HepG2 (cell line): ENCODE data around the gene GPS2. TPM values are rescaled to one million over a fixed set of nuclear protein-coding genes. Genes with fewer than 3 reads are reported as not detected.
A peak's percentile ranks its signal among the peaks of the same experiment; 100 is the strongest.

ENCODE experiments used
- ATM ChIP-seq: fragments of 450-650 bp; IDR thresholded peaks from 2 replicates; pipeline ENCODE4 v1.7.1; 2017; ENCODE audit warnings: mild to moderate bottlenecking, borderline replicate concordance
- EEA1 ChIP-seq: sonication (generic); formaldehyde crosslinking; IDR thresholded peaks from 2 replicates; pipeline ENCODE4 v1.5.1; 2020; ENCODE audit warnings: mild to moderate bottlenecking, missing genetic modification reagents, borderline replicate concordance
- GMEB1 ChIP-seq: sonication (generic); formaldehyde crosslinking; IDR thresholded peaks from 2 replicates; pipeline ENCODE4 v1.5.1; 2020; ENCODE audit warnings: missing genetic modification reagents, mild to moderate bottlenecking, borderline replicate concordance
- GRHL1 ChIP-seq: sonication (generic); formaldehyde crosslinking; conservative IDR thresholded peaks from 2 replicates; pipeline ENCODE4 v1.8.0; 2022; ENCODE audit warnings: missing genetic modification reagents
- HMGA1 ChIP-seq: sonication (generic); formaldehyde crosslinking; conservative IDR thresholded peaks from 2 replicates; pipeline ENCODE4 v1.4.0; 2020; ENCODE audit warnings: missing genetic modification reagents
- KDM6A ChIP-seq: IDR thresholded peaks from 2 replicates; pipeline ENCODE4 v1.6.1; 2016; ENCODE audit warnings: low read depth
- MEIS1 ChIP-seq: sonication (generic); formaldehyde crosslinking; IDR thresholded peaks from 2 replicates; pipeline ENCODE4 v1.9.0; 2021; ENCODE audit warnings: mild to moderate bottlenecking, missing genetic modification reagents, moderate library complexity, borderline replicate concordance
- PBX2 ChIP-seq: IDR thresholded peaks from 2 replicates; pipeline ENCODE4 v1.6.1; 2016; ENCODE audit warnings: control low read depth
- RFX3 ChIP-seq: IDR thresholded peaks from 2 replicates; pipeline ENCODE4 v1.6.1; 2016; ENCODE audit warnings: missing biosample characterization, missing genetic modification reagents
- SP1 ChIP-seq, 2 experiments: fragments of 450-650 bp in 1 of 2; sonication (generic) in 1 of 2; formaldehyde crosslinking in 1 of 2; IDR thresholded peaks; 2 replicates each; pipeline versions ENCODE4 v1.4.0 to v1.6.1; 2016 to 2020; ENCODE audit warnings: missing genetic modification reagents in 1 of 2
- STAT5B ChIP-seq: sonication (generic); formaldehyde crosslinking; IDR thresholded peaks from 2 replicates; pipeline ENCODE4 v1.4.0; 2020; ENCODE audit warnings: missing genetic modification reagents
- TFDP1 ChIP-seq: IDR thresholded peaks from 2 replicates; pipeline ENCODE4 v1.6.1; 2016; ENCODE audit warnings: missing compliant biosample characterization, missing genetic modification reagents, borderline replicate concordance
- TRAFD1 ChIP-seq: sonication (generic); formaldehyde crosslinking; IDR thresholded peaks from 2 replicates; pipeline ENCODE4 v1.5.1; 2020; ENCODE audit warnings: missing genetic modification reagents, mild to moderate bottlenecking, borderline replicate concordance
- ZBTB7B ChIP-seq: sonication (generic); formaldehyde crosslinking; IDR thresholded peaks from 2 replicates; pipeline ENCODE4 v1.4.0; 2020; ENCODE audit warnings: missing genetic modification reagents
- ZFX ChIP-seq: sonication (generic); formaldehyde crosslinking; IDR thresholded peaks from 2 replicates; pipeline ENCODE4 v1.4.0; 2020; ENCODE audit warnings: mild to moderate bottlenecking, low read depth, missing genetic modification reagents, moderate library complexity
- ZNF224 ChIP-seq: sonication (generic); formaldehyde crosslinking; IDR thresholded peaks from 2 replicates; pipeline ENCODE4 v1.5.0; 2020; ENCODE audit warnings: mild to moderate bottlenecking, missing genetic modification reagents
- ZNF431 ChIP-seq: sonication (generic); formaldehyde crosslinking; IDR thresholded peaks from 2 replicates; pipeline ENCODE4 v1.9.0; 2022; ENCODE audit warnings: missing genetic modification reagents, low read depth, mild to moderate bottlenecking, borderline replicate concordance
- ZNF563 ChIP-seq: sonication (generic); formaldehyde crosslinking; IDR thresholded peaks from 2 replicates; pipeline ENCODE4 v1.8.0; 2022; ENCODE audit warnings: mild to moderate bottlenecking, moderate library complexity, missing genetic modification reagents
- ZNF788 ChIP-seq: sonication (generic); formaldehyde crosslinking; IDR thresholded peaks from 2 replicates; pipeline ENCODE4 v1.5.0; 2020; ENCODE audit warnings: mild to moderate bottlenecking, missing genetic modification reagents, borderline replicate concordance
- ZNF850 ChIP-seq: sonication (generic); formaldehyde crosslinking; conservative IDR thresholded peaks from 2 replicates; pipeline ENCODE4 v1.9.0; 2021; ENCODE audit warnings: mild to moderate bottlenecking, missing genetic modification reagents
- ZSCAN31 ChIP-seq: sonication (generic); formaldehyde crosslinking; IDR thresholded peaks from 2 replicates; pipeline ENCODE4 v1.5.0; 2020; ENCODE audit warnings: low read depth, mild to moderate bottlenecking, missing genetic modification reagents
- polyA plus RNA-seq, 8 experiments: library from polyadenylated mRNA; depleted of rRNA in 3 of 8; stranded (reverse) in 7 of 8; unstranded in 1 of 8; fragments of >200 nt; fragmentation: Illumina TruSeq in 4 of 8; extraction: Trizol in 4 of 8; gene quantifications; 2 replicates each; pipeline versions ENCODE4 v1.2.1 to v1.2.3, GENCODE V29; 2011 to 2016; ENCODE audit warnings: low read depth in 4 of 8, missing spikeins in 1 of 8, mixed read lengths in 1 of 8; ENCODE audit not compliant: insufficient read depth in 1 of 8
- total RNA-seq, 5 experiments: library from RNA; depleted of rRNA; stranded (reverse); fragments of >200 nt; fragmentation: Illumina TruSeq; extraction: Trizol; gene quantifications; 2 replicates each; pipeline ENCODE4 v1.2.3, GENCODE V29; 2016; ENCODE audit warnings: low read depth in 1 of 5

GPS2 gene
- total and polyA plus RNA-seq, 2 of the 13 experiments (the other 11 are each of a cell fraction or from before 2014, with no cell fraction given): 58.0 to 59.4 TPM

- TF ChIP-seq PBX2 (CRISPR knock-in tag) (no peak), ZSCAN31 (no peak), GMEB1 (peak; percentile 95), HMGA1 (no peak), ZNF563 (CRISPR knock-in tag) (peak; percentile 73; the same call in 1 of the 2 replicates), RFX3 (CRISPR knock-in tag) (no peak), SP1 (IDR thresholded peaks at IDR 0.05) (no peak), SP1 (CRISPR knock-in tag; IDR thresholded peaks at IDR 0.05) (0 out of 2 replicates have a peak, but pooled peaks have one; percentile 28), TFDP1 (CRISPR knock-in tag) (peak; percentile 85), ZNF224 (no peak), ZNF431 (CRISPR knock-in tag) (0 out of 2 replicates have a peak, but pooled peaks have one; percentile 46), STAT5B (CRISPR knock-in tag) (no peak), MEIS1 (CRISPR knock-in tag) (0 out of 2 replicates have a peak, but pooled peaks have one; percentile 46), ZBTB7B (CRISPR knock-in tag) (0 out of 2 replicates have a peak, but pooled peaks have one; percentile 26), ATM (no peak), GRHL1 (CRISPR knock-in tag) (no peak), ZFX (CRISPR knock-in tag) (peak; percentile 79), TRAFD1 (CRISPR knock-in tag) (no peak), ZNF850 (CRISPR knock-in tag) (no peak), KDM6A (CRISPR knock-in tag) (no peak), ZNF788 (CRISPR knock-in tag) (peak; percentile 87; the same call in 1 of the 2 replicates), EEA1 (CRISPR knock-in tag) (no peak)
These were observed at the start of gene GPS2 (continued) for GRCh38 chr17:7314719-7315569.
